C4-2B (cell line): ENCODE data around the gene DNAJC10.

ENCODE experiments used
- H3K27ac ChIP-seq: fragments of 450-650 bp; 2 replicates; pipeline ENCODE4 v1.5.1; 2017
- CTCF ChIP-seq: fragments of 450-650 bp; conservative IDR thresholded peaks from 2 replicates; pipeline ENCODE4 v1.5.1; 2017; ENCODE audit warnings: mild to moderate bottlenecking
- ZFX ChIP-seq: fragments of 450-650 bp; IDR thresholded peaks from 2 replicates; pipeline ENCODE4 v1.6.1; 2017

DNAJC10 gene

DNA sequence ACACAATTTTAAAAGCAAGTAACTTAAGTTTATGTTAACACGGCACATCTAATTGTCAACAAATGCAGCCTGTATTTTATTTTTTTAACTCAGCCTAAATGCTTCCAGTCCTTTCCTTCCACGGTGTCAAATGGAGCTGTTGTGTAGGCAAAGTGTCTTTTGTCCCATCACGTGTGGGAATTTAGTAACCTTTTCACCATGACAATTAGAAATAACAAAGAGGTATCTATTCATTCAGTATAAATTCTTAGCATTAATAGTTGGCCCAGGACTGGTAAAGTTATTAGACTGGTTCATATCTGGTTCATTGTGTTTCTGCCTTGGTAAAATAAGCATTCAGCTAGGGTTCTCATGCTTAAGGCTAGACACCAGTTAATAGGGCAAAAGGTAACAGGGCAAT, 102.4 kb downstream of the DNAJC10 start:
- no peak overlapping the region for H3K27ac ChIP-seq
- TF ChIP-seq CTCF: no peak
- TF ChIP-seq ZFX: no peak

DNA sequence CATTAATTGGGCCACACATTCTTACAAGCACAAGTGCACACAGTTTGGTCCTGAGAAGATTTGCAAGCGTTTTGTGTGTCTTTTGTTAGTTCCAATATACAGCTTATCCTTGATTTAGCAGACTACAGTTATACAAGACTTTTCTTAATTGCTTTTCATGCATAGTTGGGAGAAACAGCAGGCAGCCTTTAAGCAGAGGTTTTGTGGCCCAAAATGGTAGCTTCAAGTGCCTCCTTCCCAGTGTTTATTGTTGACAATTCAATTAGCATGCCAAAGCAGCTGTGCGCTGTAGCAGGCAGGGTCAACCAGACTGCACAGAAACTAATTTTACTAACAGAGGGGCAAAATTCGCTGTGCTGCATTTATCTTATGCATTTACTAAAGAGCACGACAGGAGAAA, 102.9 kb downstream of the DNAJC10 start:
- TF ChIP-seq ZFX (no peak), CTCF (no peak)
- no peak overlapping the region for H3K27ac ChIP-seq

GRCh38 chr2:182819412-182819811, 103.4 kb downstream of the DNAJC10 start:
- H3K27ac ChIP-seq: no peak overlapping the region
- TF ChIP-seq CTCF (no peak), ZFX (no peak)

DNA sequence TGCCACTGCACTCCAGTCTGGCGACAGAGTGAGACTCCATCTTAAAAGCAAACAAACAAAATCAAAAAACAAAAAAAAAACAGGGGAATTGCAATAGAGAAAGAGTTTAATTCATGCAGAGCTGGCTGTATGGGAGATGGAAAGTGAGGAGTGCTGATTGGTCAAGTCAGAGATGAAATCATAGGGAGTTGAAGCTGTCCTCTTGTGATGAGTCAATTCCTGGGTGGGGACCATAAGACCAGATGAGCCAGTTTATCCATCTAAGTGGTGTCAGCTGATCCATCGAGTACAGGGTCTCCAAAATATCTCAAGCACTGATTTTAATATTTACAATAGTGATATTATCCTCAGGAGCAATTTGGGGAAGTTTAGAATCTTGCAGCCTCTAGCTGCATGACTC, 105.1 kb downstream of the DNAJC10 start:
- no peak overlapping the region for H3K27ac ChIP-seq
- TF ChIP-seq CTCF: no peak
- TF ChIP-seq ZFX: no peak

DNA sequence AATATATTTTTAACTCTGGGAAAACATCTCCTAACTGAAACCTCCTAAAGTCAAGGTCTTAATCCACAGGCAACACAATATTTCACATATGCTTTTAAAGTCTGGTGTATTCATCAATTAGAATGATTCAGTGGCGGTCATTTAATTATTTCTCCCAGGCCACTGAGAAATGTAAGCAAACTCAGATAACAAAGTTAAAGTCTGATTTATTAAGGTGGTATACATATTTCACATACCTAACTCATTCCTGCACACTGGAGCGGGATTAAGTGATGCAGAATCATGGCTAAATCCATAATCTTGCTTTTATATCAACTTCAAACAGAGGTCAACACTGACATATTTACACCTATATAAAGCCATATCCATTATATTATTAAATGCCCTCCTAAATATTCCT, 106.7 kb downstream of the DNAJC10 start:
- no peak for TF ChIP-seq ZFX
- no peak for TF ChIP-seq CTCF

GRCh38 chr2:182824056-182824766, 108.2 kb downstream of the DNAJC10 start:
- H3K27ac ChIP-seq: no peak overlapping the region
- TF ChIP-seq ZFX (no peak), CTCF (no peak)

More for the DNA sequence above, 106.7 kb downstream of the DNAJC10 start:
- no peak overlapping the region for H3K27ac ChIP-seq

DNA sequence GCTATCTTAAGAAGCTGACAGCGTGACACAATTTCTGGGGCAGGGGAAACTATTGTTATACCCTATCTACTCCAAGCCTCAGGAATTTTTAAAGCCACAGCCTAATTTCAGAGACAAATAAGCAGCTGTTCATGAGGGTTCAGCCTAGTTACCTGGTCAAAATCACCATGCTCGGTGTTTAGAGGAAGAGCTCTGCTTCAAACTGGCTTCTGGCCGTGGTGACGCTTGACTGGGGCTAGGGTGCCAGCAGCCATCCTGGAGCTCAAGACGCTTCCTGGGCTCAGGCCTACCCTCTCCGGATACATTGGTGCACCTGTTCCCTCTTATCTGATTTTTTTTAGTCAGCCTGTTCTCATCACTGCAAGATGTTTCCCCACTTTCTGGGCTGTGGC, 108.7 kb downstream of the DNAJC10 start:
- TF ChIP-seq ZFX (no peak), CTCF (no peak)
- no peak overlapping the region for H3K27ac ChIP-seq
